GM12891 (cell line): ENCODE measurements around the gene FAM47E.

Experiments used
- POLR2A ChIP-seq: IDR thresholded peaks from 2 replicates; pipeline ENCODE4 v1.6.1; 2011; ENCODE audit warnings: low read depth, low read length, control low read depth
- POLR2AphosphoS5 ChIP-seq: IDR thresholded peaks from 2 replicates; pipeline ENCODE4 v1.6.1; 2011; ENCODE audit warnings: low read depth, low read length, control low read depth
- POU2F2 ChIP-seq: IDR thresholded peaks from 2 replicates; pipeline ENCODE4 v1.6.1; 2011; ENCODE audit warnings: low read depth, mild to moderate bottlenecking, control low read depth, low read length, moderate library complexity
- TAF1 ChIP-seq: IDR thresholded peaks from 2 replicates; pipeline ENCODE4 v1.6.1; 2011; ENCODE audit warnings: low read depth, low read length, control low read depth

GRCh38 chr4:76260571-76260970, 9.1 kb downstream of the FAM47E start:
- TF ChIP-seq POLR2A (no peak), POU2F2 (no peak), POLR2AphosphoS5 (no peak), TAF1 (no peak)
